ENCODE measurements around the gene RFPL2.

The RFPL2 gene

DNA sequence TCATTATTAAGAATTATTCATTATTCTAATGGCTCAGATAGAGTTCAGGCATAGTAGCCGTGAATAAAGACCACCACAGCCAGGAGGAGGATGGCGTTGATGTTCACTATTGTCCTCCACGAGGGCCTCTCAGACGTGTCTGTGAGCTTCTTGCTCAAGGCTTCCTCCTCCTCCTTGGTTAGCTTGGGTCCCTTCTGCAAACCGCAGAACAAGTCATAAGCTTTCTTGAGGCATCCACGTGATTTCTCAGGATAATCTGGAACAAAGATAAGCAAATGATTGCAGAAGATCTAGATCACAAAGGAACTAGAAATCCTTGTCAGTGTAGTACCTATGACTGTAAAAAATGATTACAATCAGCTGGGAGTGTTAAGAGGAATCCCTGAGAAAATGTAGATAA lies 13.6 kb upstream of the RFPL2 start:
- TF ChIP-seq POLR2A (IDR thresholded peaks at IDR 0.05; ENCODE audit: low read length) (no peak), GATA1 (IDR thresholded peaks at IDR 0.05; ENCODE audit: low read depth, low read length) (no peak)
- DNase-seq = no peak

- no peak for DNase-seq
- no peak for TF ChIP-seq POLR2A (IDR thresholded peaks at IDR 0.05; ENCODE audit: low read length)
- TF ChIP-seq GATA1 (IDR thresholded peaks at IDR 0.05; ENCODE audit: low read depth, low read length) = no peak
Measured at GRCh38 chr22:32217465-32217864, 12.6 kb upstream of the RFPL2 start.

- TF ChIP-seq GATA1 (IDR thresholded peaks at IDR 0.05; ENCODE audit: low read depth, low read length) (no peak), POLR2A (IDR thresholded peaks at IDR 0.05; ENCODE audit: low read length) (no peak)
- DNase-seq = no peak
Measured at GRCh38 chr22:32216911-32217310, 12.0 kb upstream of the RFPL2 start.

- DNase-seq = no peak
- no peak for TF ChIP-seq GATA1 (IDR thresholded peaks at IDR 0.05; ENCODE audit: low read depth, low read length)
- no peak for TF ChIP-seq POLR2A (IDR thresholded peaks at IDR 0.05; ENCODE audit: low read length)
Measured at GRCh38 chr22:32211011-32211410, 6.1 kb upstream of the RFPL2 start.

DNA sequence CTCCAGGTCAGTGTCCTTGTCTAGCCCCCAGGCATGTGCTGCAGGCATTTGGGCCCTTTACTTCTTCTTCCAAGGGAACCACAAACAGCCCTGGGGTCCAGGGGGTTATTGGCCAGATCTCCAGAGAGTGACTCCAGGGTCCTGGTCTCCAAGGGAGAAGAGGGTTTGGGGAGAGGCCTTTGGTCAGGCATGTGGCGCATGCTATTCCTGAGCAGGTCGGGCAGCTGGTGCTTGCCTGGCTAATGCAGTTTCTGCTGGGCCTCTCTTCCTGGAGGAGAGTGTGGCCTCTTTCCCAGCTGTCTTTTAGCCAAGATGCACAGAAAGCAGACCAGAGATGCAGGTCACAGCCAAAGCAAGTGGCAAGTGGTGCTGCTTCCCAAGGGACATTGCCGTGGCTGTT lies 3.8 kb upstream of the RFPL2 start:
- TF ChIP-seq GATA1 (IDR thresholded peaks at IDR 0.05; ENCODE audit: low read depth, low read length) (no peak), POLR2A (IDR thresholded peaks at IDR 0.05; ENCODE audit: low read length) (no peak)
- DNase-seq = no peak

- DNase-seq = no peak
- TF ChIP-seq POLR2A (IDR thresholded peaks at IDR 0.05; ENCODE audit: low read length) (no peak), GATA1 (IDR thresholded peaks at IDR 0.05; ENCODE audit: low read depth, low read length) (no peak)
Measured at GRCh38 chr22:32207971-32208480, 3.2 kb upstream of the RFPL2 start.

DNA sequence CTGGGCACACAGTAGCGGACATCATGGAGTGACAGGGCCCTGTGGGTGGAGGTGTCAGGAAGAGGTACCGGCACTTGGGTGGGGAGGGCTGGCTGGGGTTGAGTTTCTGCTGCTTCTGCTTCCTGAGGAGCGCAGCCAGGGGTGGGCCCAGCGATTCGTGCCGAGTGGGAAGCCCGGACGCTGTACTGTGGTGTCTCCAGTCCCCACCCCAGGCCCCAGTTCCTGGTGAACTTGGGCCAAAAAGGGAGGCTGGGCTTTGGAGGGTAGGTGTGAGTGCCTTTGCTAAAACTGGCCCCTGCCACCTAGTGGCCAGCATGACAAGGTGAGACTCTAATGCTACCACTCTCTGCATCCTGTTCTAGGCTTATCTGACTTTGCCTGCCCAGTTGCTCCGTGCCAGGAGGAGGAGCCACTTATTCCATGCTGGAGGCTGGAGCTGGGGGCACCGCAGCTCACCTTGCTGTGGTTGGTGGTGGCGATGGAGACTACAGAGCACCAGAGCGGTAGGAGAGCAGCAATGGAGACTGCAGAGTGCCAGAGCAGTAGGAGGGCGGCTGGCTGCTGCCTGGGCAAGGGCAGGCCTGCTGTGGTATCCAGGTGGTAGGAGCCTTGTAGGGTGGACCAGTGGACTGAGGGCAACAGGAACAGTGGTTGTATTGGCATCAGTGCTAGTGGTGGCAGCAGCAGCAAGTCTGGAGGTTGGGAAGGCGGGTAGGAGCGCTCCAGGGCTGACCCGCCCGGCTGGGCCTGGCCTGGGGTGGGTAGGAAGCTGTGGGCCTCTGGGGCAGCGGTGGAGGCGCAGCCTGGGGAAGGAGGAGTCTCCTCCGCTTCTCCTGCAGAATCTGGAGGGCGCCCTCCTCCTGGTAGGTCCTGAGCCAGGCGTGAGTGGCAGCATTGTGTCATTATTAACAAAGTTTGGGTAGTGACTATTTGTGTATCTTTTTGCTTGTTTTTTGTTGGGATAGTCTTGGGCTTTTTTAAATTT lies 2.2 kb upstream of the RFPL2 start:
- TF ChIP-seq POLR2A (IDR thresholded peaks at IDR 0.05; ENCODE audit: low read length) (no peak), GATA1 (IDR thresholded peaks at IDR 0.05; ENCODE audit: low read depth, low read length) (no peak)
- peak; percentile 25 to 41 for DNase-seq

GRCh38 chr22:32205974-32206773 lies 1.3 kb upstream of the RFPL2 start:
- TF ChIP-seq GATA1 (IDR thresholded peaks at IDR 0.05; ENCODE audit: low read depth, low read length) = no peak
- no peak for TF ChIP-seq POLR2A (IDR thresholded peaks at IDR 0.05; ENCODE audit: low read length)
- DNase-seq = no peak

- peak in 1 of 2 experiments; percentile 42 for DNase-seq
- TF ChIP-seq GATA1 (IDR thresholded peaks at IDR 0.05; ENCODE audit: low read depth, low read length) (no peak), POLR2A (IDR thresholded peaks at IDR 0.05; ENCODE audit: low read length) (no peak)
Measured at GRCh38 chr22:32204040-32204855, 625 bp downstream of the RFPL2 start.

DNA sequence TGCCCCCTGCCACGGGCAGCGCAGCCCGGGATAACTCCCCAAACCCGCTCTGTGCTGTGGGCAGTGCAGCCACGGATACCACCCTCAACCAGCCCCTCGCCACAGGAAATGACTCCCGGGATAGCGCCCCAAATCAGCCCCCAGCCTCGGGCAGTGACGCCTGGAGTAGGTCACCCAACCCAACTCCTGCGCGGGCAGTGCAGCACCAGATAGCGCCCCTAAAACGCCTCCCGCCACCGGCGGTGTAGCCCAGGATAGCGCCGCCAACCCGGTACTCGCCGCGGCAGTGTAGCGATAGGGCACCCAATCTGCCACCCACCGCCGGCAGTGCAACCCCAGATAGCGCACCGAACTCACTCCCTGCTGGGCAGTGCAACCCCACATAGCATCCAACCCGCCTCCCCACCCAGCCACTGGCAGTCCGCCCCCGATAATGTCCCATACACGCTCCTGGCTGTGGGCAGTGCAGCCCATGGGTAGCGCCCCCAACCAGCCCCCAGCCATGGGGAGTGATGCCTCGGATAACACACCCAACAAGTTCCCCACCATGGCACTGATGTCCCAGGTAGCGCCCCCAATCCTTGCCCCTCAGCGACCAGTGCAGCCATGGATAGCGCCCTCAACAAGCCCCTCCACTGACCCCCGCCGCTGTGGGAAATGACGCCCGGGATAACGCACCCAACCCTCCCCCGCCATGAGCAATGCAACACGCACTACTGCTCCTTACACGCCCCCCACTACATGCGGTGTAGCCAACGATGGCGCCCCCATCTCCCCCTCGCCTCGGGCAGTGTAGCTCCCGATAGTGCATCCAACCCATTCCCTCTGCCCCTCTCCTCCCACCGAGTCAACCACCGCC lies 1.5 kb downstream of the RFPL2 start:
- peak; percentile 48 for TF ChIP-seq POLR2A (IDR thresholded peaks at IDR 0.05; ENCODE audit: low read length)
- TF ChIP-seq GATA1 (IDR thresholded peaks at IDR 0.05; ENCODE audit: low read depth, low read length) = no peak
- DNase-seq = peak; percentile 46 to 73

GRCh38 chr22:32202539-32203180 lies 2.2 kb downstream of the RFPL2 start:
- DNase-seq = peak; percentile 34 to 39
- TF ChIP-seq POLR2A (IDR thresholded peaks at IDR 0.05; ENCODE audit: low read length) = no peak
- TF ChIP-seq GATA1 (IDR thresholded peaks at IDR 0.05; ENCODE audit: low read depth, low read length) = no peak

DNA sequence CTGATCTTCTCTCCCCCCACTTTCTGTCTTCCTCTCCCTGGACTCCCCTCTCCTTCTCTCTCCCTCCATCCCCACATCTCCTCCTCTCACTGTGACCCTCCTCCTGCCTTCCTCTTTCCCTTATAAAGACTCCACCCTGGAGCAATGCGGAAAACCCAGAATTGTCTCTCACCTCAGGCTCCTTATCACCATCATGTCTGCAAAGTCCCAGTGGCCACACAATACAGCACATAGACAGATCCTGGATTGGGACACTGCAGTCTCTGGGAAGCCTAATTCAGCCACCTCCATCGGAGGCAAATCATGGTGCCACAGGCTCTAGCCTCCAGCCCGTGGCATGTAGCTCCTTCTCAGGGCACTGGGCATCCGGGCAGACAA lies 2.7 kb downstream of the RFPL2 start:
- DNase-seq = no peak
- TF ChIP-seq GATA1 (IDR thresholded peaks at IDR 0.05; ENCODE audit: low read depth, low read length) = no peak
- no peak for TF ChIP-seq POLR2A (IDR thresholded peaks at IDR 0.05; ENCODE audit: low read length)

Data from erythroblast (primary cell).